GM21737 (cell line): ENCODE data around the gene PTPRC.

Experiments
- ATAC-seq: cut with Tn5 transposase; IDR thresholded peaks from one replicate; pipeline ENCODE4 v1.9.1; 2021; ENCODE audit warnings: mild to moderate bottlenecking, moderate library complexity; ENCODE audit not compliant: unreplicated experiment

The PTPRC gene

DNA sequence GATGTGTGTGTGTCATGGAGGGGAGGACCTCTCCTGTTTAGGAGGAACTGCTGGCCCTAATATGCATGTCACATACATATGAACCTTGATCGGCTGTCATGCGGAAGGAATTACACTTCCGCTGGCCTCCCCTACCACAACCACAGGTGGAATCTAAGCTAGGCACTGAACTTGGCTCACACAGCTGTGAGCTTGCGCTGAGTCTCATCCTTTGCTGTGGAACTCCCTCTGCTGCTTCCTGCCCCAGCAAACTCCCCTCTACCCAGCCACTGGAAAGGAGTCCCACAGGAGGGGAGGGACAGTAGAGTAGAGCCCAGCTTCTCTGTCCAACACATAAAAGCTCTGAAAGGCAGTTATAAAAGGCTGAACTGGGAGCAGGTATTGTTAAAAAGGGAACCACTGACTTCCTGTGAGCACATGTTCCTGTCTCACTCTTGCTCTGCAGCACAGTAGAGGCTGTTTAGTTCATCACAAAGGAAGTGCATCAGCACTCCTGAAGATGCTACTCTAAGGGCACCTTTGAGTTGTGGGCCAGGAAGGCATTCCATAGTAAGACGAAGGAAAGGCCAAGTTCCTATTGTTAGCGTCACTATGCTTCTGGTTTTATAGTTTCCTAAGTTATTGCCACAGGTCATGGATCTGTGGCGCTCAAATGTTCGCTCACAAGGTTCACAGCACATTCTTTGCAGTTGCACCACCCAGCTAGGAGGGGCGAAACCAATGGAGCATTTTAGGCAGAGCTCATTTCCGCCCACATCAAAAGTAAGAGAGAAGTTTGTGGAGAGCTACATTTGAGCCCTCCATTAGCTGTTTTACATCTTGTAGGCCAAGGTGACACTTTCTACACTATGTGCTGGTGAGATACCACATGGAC, 17.7 kb upstream of the PTPRC start:
- ATAC-seq: peak; percentile 64

- no peak for ATAC-seq
Observed at GRCh38 chr1:198622001-198622400, 16.8 kb upstream of the PTPRC start.

- no peak for ATAC-seq
Observed at GRCh38 chr1:198623752-198624647, 14.8 kb upstream of the PTPRC start.

GRCh38 chr1:198624648-198624980, 14.2 kb upstream of the PTPRC start:
- ATAC-seq: no peak

DNA sequence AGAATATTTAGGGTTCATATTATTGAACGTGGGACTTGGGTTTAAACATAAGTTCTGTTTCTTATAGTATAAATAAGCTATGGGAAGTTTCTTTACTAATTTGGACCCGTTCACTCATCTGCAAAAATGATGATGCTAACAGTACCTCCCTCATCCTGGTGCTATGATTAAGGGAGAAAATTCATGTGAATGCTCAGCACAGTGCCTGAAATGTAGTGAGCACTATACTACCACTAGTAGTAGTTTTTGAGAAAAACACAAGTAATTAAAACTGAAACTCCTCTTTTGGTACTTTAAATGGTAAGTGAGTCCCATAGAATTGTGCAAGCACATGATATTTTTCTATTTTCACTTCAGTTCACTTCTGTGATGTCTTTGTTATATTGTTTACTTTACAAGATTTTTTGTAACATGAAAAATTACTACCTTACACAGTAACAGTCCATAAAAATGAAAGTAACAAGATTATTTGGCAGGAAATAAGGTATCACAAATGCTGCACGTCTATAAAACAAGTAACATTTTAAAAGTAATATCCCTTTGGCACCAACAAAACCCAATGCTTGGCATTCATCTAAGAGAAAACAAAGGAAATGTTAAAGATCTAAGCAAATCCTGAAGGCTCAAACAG, 11.3 kb upstream of the PTPRC start:
- no peak for ATAC-seq

- no peak for ATAC-seq
Observed at GRCh38 chr1:198628067-198628455, 10.8 kb upstream of the PTPRC start.

DNA sequence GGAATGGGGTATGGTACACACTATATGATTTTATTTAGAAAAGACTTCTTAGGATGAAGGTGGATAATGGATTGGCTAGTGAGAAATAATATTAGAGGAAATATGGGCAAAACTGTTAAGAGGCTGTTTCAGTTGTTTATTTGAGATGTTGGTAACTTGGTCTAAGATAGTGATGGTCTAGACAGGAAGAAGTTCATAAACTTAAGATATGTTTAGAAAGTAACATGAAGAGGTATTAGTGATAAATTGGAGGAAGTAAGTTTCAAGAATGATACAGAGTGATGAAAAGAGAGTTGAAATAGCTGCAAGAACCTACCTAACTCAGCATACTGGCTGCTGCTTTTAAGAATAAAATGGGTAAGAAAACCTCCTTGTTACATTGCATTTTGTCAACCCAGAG, 9.2 kb upstream of the PTPRC start:
- no peak for ATAC-seq

DNA sequence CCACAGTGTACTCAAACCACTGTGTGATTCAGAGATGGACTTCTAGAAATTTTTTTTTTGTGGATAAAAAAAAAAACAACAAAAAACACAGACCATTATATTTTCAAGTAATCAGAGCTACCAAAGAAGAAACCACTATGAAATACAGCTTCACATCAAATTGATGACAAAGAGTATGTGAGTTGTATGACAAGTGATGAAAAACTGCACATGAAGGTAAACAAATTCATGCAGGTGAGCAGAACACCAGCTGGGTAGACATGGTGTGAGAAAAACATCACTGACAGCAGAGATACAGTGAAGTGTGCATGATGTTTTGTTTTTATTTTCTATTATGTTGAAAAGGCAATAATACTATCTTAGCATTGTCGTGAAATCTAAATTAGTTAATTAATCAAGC, 8.0 kb upstream of the PTPRC start:
- ATAC-seq: no peak

DNA sequence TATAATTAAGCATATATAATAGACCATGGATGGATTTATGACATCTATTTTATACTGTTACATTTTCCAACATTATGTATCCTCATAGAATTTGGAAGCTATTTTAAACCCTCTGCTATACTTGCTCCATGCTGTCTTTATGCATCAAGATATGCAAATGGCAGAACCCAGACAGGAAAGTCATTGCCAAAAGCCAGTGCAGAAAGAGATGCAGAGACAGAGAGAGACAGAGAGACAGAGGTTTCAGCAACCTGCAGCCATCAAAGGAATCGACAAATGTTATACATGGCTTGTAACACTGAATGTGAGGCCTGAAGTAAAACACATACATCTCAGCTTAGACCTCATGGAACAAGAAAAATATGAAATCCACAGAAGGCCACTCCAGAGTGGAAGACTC, 7.5 kb upstream of the PTPRC start:
- no peak for ATAC-seq

DNA sequence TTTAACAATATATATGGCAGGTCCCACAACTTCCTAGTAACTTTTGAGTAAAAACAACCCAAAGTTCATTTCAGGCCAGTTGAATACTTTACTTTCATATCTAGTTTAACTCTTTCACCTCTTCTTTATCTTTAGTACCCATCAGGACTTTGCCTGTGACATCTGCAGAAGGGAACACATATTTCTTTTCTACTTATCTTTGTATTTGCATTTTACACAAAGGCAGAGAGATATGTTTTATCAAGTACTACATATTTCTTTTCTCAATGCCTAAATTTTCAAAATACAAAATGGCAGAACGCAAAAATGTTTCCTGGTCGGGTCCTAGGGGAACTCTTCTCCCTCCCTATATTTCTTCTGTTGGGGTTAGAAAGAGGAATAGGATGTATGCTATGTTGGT, 6.8 kb upstream of the PTPRC start:
- ATAC-seq: no peak

DNA sequence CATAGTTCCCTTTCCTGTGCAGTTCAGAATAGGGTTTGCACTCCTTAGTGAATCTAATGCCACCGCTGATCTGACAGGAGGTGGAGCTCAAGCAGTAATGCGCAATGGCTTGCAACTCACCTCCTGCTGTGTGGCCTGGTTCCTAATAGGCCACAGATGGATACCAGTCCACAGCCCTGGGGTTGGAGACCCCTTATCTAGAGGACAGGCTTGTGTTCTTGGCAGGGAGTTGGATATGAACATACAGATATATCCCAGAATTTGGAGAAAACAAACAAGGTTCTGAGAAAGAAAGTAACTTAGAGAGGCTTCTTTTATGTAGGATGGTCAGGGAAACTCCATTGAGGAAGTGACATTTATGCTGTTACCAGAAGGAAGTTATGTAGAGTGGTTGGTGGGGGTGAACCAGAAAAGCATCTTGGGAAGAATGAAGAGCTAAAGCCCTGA, 5.1 kb upstream of the PTPRC start:
- no peak for ATAC-seq

- no peak for ATAC-seq
Observed at GRCh38 chr1:198635964-198636363, 2.9 kb upstream of the PTPRC start.

DNA sequence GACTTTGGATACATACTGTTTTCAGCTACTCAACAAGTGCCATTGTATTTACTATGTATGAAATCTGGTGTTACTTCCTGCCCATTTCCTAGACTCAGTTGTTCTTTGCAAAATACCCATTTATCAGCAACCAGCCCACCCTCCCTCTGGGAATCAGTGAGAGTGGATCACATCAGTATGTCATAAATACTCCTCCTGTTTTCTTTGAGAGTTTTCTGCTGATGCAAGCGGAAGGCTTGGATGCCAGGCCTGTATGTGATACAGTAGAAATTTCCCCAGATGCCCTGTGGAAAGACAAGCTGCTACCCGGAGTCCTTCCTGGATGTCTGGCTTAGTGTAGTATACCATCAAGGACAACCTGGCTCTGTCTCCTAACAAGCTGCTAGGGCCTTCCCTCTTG, 2.4 kb upstream of the PTPRC start:
- ATAC-seq: no peak

DNA sequence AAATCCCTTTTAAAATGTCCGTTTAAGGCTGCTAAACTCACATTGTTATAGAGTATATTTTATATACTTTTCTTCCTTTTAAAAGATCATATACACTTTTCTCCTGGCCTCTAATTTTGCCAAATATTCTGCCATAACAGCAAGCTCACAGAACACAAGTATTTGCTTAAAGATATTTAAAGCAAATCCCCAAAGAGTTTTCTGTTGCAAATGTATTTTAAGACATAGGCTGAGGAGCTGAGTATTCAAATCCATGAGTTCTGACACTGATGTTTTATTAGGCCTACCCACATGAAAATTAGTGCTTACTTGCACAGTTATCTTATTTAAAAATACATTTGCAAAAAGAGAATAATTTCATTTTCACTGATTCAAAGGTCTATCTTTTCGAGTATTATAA, 1.7 kb upstream of the PTPRC start:
- ATAC-seq: no peak

- no peak for ATAC-seq
Observed at GRCh38 chr1:198637916-198638437, 863 bp upstream of the PTPRC start.

GRCh38 chr1:198638441-198638840, 399 bp upstream of the PTPRC start:
- ATAC-seq: no peak

DNA sequence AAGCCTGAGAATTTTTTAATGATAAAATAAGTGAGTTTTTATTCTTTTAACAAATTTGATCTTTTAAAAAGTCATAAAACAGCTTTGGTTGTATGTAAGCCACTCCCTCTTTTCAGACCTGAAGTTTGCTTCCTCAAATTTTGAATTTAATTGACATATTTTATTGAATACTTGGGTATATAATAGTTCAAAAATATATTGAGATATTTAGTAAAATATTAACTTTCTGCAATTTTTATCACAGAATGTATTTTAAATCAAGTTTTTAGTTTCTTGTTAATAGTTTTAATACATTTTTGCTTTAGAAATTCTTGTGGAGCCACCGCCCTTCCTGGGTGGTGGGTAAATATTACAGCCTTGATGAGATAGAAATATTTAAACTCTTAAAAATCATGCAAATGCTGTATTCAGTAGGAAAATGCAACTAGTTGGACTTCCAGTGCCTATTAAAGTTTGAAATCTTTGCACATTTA, 867 bp downstream of the PTPRC start:
- ATAC-seq: no peak

DNA sequence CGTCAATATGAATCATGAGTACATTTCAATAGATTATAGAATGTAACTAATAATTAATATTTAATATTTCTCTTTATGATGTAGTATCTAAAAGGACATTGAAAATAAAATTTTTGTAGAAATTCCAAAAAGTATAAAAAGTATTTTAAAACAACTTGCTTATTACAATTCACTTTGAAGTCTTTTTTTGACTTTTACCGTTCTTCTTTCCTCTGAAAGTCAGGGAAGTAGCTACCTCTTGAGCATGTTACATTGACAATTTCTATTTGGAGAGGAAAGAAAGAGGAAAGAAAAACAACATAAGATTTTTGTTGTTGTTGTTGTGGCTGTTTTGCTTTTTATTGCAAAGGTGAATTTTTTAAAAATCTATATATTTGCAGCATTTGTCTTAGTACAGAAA, 1.3 kb downstream of the PTPRC start:
- no peak for ATAC-seq

- ATAC-seq: peak; percentile 44
Observed at GRCh38 chr1:198641501-198641900, 2.7 kb downstream of the PTPRC start.

DNA sequence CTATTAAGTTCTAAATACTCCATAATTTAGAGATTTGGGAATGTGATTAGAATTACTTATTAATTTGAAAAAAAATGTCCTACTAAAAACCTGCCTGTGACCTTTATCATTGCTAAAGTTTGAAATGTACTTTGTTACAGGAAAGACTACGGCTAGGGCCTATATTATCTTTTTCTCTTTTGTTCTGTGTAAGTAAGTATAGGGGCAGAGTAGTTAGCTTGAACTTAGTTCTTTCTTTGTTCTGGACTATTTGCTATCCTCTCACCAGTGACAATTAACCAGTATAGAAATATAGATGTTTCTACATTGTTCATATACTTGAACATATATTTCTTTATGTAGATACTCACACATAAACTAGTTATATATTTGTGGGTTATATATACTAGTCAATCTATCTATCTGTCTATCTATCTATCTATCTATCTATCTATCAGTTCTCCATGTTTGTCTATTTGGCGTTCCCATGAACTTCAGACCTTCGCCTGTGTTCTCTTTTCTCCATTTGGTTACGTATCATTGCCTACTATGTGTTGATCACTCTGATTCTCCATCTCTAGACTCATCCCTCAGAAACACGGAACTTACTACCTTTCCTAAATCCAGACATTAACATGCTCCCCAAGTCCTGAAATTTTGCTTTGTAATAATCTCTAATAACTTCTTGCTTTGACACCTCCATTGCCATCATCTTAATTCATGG, 3.3 kb downstream of the PTPRC start:
- no peak for ATAC-seq

DNA sequence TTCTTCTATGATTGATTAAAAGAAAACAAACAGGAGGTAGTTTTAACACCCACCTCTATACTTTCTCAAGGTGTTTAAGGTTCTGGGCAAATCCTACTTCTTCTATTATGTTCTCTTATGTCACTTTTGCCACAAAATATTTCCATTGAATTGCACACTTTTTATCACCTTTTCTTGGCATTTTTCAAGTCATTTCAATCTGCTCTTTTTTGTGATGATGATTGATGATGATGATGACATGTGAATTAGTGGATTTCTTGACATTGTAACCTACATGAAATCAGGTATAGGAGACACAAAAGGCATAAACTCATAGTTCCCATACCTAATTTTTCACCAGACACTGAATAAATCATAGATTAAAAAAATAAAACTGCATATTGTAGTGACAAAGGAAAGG, 4.1 kb downstream of the PTPRC start:
- ATAC-seq: no peak
